NT2/D1 (cell line): ENCODE measurements around the gene MAP3K5.

Experiments
- DNase-seq: peaks from one replicate; pipeline ENCODE4 v3.0.0-alpha.2; 2011; ENCODE audit warnings: low read depth, low spot score
- H3K27me3 ChIP-seq: 2 replicates; pipeline ENCODE4 v1.6.0; 2011; ENCODE audit warnings: mild to moderate bottlenecking; ENCODE audit not compliant: insufficient read length, insufficient read depth
- H3K36me3 ChIP-seq: 2 replicates; pipeline ENCODE4 v1.6.1; 2011; ENCODE audit warnings: mild to moderate bottlenecking, low read length, mixed read lengths; ENCODE audit not compliant: insufficient read depth, insufficient read length
- H3K4me1 ChIP-seq: 2 replicates; pipeline ENCODE4 v1.5.1; 2011; ENCODE audit not compliant: insufficient read depth, insufficient read length
- H3K4me3 ChIP-seq: 2 replicates; pipeline ENCODE4 v1.5.1; 2011; ENCODE audit warnings: low read depth; ENCODE audit not compliant: insufficient read length
- H3K9ac ChIP-seq: 2 replicates; pipeline ENCODE4 v1.6.0; 2011; ENCODE audit warnings: low read depth; ENCODE audit not compliant: insufficient read length
- H3K9me3 ChIP-seq: 2 replicates; pipeline ENCODE4 v1.5.1; 2011; ENCODE audit warnings: mild to moderate bottlenecking, low read length; ENCODE audit not compliant: insufficient read depth
- SUZ12 ChIP-seq: IDR thresholded peaks from 2 replicates; pipeline ENCODE4 v1.6.1; 2011; ENCODE audit not compliant: insufficient read length, insufficient read depth; ENCODE audit errors: extremely low read depth
- YY1 ChIP-seq: IDR thresholded peaks from 2 replicates; pipeline ENCODE4 v1.6.1; 2011; ENCODE audit not compliant: insufficient read length, insufficient read depth
- ZNF274 ChIP-seq: IDR thresholded peaks from 2 replicates; pipeline ENCODE4 v1.6.1; 2011; ENCODE audit warnings: mild to moderate bottlenecking, low read depth, low read length

MAP3K5 gene

GRCh38 chr6:136769759-136770158 lies 22.5 kb downstream of the MAP3K5 start:
- DNase-seq, result no peak
- Histone ChIP-seq H3K36me3 (no peaks in the 10 kb centered on the region), H3K4me1 (no peaks in the 10 kb centered on the region), H3K27me3 (no peaks in the 10 kb centered on the region), H3K4me3 (no peak overlapping the region), H3K9ac (no peak overlapping the region), H3K9me3 (no peaks in the 10 kb centered on the region)
- TF ChIP-seq SUZ12, result no peak
- TF ChIP-seq YY1, result no peak
- TF ChIP-seq ZNF274, result no peak

GRCh38 chr6:136769124-136769523 lies 23.2 kb downstream of the MAP3K5 start:
- Histone ChIP-seq H3K9ac (no peak overlapping the region), H3K4me3 (no peak overlapping the region), H3K27me3 (no peaks in the 10 kb centered on the region), H3K9me3 (no peaks in the 10 kb centered on the region), H3K4me1 (no peaks in the 10 kb centered on the region), H3K36me3 (no peaks in the 10 kb centered on the region)
- no peak for DNase-seq
- TF ChIP-seq ZNF274, result no peak
- no peak for TF ChIP-seq YY1
- no peak for TF ChIP-seq SUZ12

GRCh38 chr6:136767570-136768309 lies 24.5 kb downstream of the MAP3K5 start:
- DNase-seq, result no peak
- TF ChIP-seq SUZ12 (no peak), ZNF274 (no peak), YY1 (no peak)
- Histone ChIP-seq H3K4me1 (no peaks in the 10 kb centered on the region), H3K4me3 (no peak overlapping the region), H3K36me3 (no peaks in the 10 kb centered on the region), H3K9me3 (no peaks in the 10 kb centered on the region), H3K27me3 (no peaks in the 10 kb centered on the region), H3K9ac (no peak overlapping the region)

- H3K36me3 ChIP-seq, result no peaks in the 10 kb centered on the region
- TF ChIP-seq SUZ12 (no peak), ZNF274 (no peak), YY1 (no peak)
- H3K4me3 ChIP-seq, result no peak overlapping the region
- H3K4me1 ChIP-seq, result no peaks in the 10 kb centered on the region
- H3K9me3 ChIP-seq, result no peaks in the 10 kb centered on the region
- H3K27me3 ChIP-seq, result no peaks in the 10 kb centered on the region
- no peak overlapping the region for H3K9ac ChIP-seq
- DNase-seq, result no peak
Measured at GRCh38 chr6:136767103-136767502, 25.2 kb downstream of the MAP3K5 start.

GRCh38 chr6:136766274-136766673 lies 26.0 kb downstream of the MAP3K5 start:
- H3K36me3 ChIP-seq, result no peaks in the 10 kb centered on the region
- H3K9me3 ChIP-seq, result no peaks in the 10 kb centered on the region
- no peaks in the 10 kb centered on the region for H3K4me1 ChIP-seq
- DNase-seq, result no peak
- H3K27me3 ChIP-seq, result no peaks in the 10 kb centered on the region
- H3K9ac ChIP-seq, result no peak overlapping the region
- TF ChIP-seq ZNF274 (no peak), YY1 (no peak), SUZ12 (no peak)
- no peak overlapping the region for H3K4me3 ChIP-seq

- Histone ChIP-seq H3K36me3 (no peaks in the 10 kb centered on the region), H3K27me3 (no peaks in the 10 kb centered on the region), H3K4me1 (no peaks in the 10 kb centered on the region), H3K9ac (no peak overlapping the region), H3K4me3 (no peak overlapping the region), H3K9me3 (no peaks in the 10 kb centered on the region)
- DNase-seq, result no peak
- TF ChIP-seq YY1, result no peak
- no peak for TF ChIP-seq ZNF274
- TF ChIP-seq SUZ12, result no peak
Measured at GRCh38 chr6:136764517-136764993, 27.7 kb downstream of the MAP3K5 start.

GRCh38 chr6:136763716-136764516 lies 28.4 kb downstream of the MAP3K5 start:
- DNase-seq, result no peak
- Histone ChIP-seq H3K27me3 (no peaks in the 10 kb centered on the region), H3K4me1 (no peaks in the 10 kb centered on the region), H3K9ac (no peak overlapping the region), H3K36me3 (no peaks in the 10 kb centered on the region), H3K9me3 (no peaks in the 10 kb centered on the region), H3K4me3 (no peak overlapping the region)
- no peak for TF ChIP-seq ZNF274
- TF ChIP-seq YY1, result no peak
- no peak for TF ChIP-seq SUZ12
